Keratinocyte (primary cell): Measurements from ENCODE around the gene PIM2. TPM values are rescaled to one million over a fixed set of nuclear protein-coding genes. Genes with fewer than 3 reads are reported as not detected.

ENCODE experiments used
- DNase-seq: peaks from one replicate; pipeline ENCODE4 v3.0.0-alpha.2; 2011; ENCODE audit warnings: low read depth, missing footprints, low spot score
- FAIRE-seq: peaks from 2 replicates; lab custom pipeline; 2011; peaks lifted over from hg19 to GRCh38; lab: Jason Lieb, UNC
- H2AFZ ChIP-seq: 2 replicates; pipeline ENCODE4 v1.6.0; 2012; ENCODE audit warnings: low read length, control low read depth, inconsistent platforms; ENCODE audit not compliant: control insufficient read depth
- H3K27ac ChIP-seq: 2 replicates; pipeline ENCODE4 v1.5.1; 2011; ENCODE audit warnings: low read length; ENCODE audit not compliant: control insufficient read depth, insufficient read depth
- H3K27me3 ChIP-seq: 3 replicates; pipeline ENCODE4 v1.6.0; 2011; ENCODE audit warnings: low read length; ENCODE audit not compliant: control insufficient read depth, insufficient read depth; ENCODE audit errors: extremely low read depth
- H3K36me3 ChIP-seq, 2 experiments: 2 replicates in 1 of 2; 3 replicates in 1 of 2; pipeline ENCODE4 v1.5.1; 2011; ENCODE audit warnings: low read length in 2 of 2, mild to moderate bottlenecking in 1 of 2; ENCODE audit not compliant: control insufficient read depth in 2 of 2, insufficient read depth in 2 of 2; ENCODE audit errors: extremely low read depth in 1 of 2
- H3K4me1 ChIP-seq: 3 replicates; pipeline ENCODE4 v1.5.1; 2011; ENCODE audit warnings: low read length; ENCODE audit not compliant: control insufficient read depth, insufficient read depth; ENCODE audit errors: extremely low read depth
- H3K4me2 ChIP-seq: 3 replicates; pipeline ENCODE4 v1.6.0; 2011; ENCODE audit warnings: low read depth, low read length; ENCODE audit not compliant: control insufficient read depth, insufficient read depth; ENCODE audit errors: extremely low read depth
- H3K4me3 ChIP-seq, 3 experiments: fragments of 200-600 bp in 1 of 3; sonication (generic) in 1 of 3; 2 replicates in 2 of 3; 3 replicates in 1 of 3; pipeline ENCODE4 v1.5.1; 2011 to 2016; ENCODE audit warnings: low read length in 3 of 3, mild to moderate bottlenecking in 3 of 3, control low read depth in 2 of 3, inconsistent platforms in 1 of 3, low read depth in 1 of 3, mixed read lengths in 1 of 3, mixed run types in 1 of 3, moderate library complexity in 1 of 3; ENCODE audit not compliant: control insufficient read depth in 2 of 3, insufficient read depth in 2 of 3; ENCODE audit errors: extremely low read depth in 1 of 3
- H3K79me2 ChIP-seq: 2 replicates; pipeline ENCODE4 v1.6.0; 2012; ENCODE audit warnings: low read length; ENCODE audit not compliant: control insufficient read depth, insufficient read depth
- H3K9ac ChIP-seq: 3 replicates; pipeline ENCODE4 v1.6.0; 2011; ENCODE audit warnings: low read length; ENCODE audit not compliant: control insufficient read depth, insufficient read depth; ENCODE audit errors: extremely low read depth
- H3K9me1 ChIP-seq: 3 replicates; pipeline ENCODE4 v1.6.0; 2011; ENCODE audit warnings: low read length; ENCODE audit not compliant: control insufficient read depth, insufficient read depth; ENCODE audit errors: extremely low read depth
- H3K9me3 ChIP-seq: 2 replicates; pipeline ENCODE4 v1.5.1; 2012; ENCODE audit warnings: low read depth, low read length; ENCODE audit not compliant: control insufficient read depth
- H4K20me1 ChIP-seq: 3 replicates; pipeline ENCODE4 v1.6.0; 2011; ENCODE audit warnings: low read length; ENCODE audit not compliant: control insufficient read depth, insufficient read depth; ENCODE audit errors: extremely low read depth
- CTCF ChIP-seq, 3 experiments: IDR thresholded peaks in 1 of 3; conservative IDR thresholded peaks in 1 of 3; optimal IDR thresholded peaks in 1 of 3; 2 replicates in 2 of 3; 3 replicates in 1 of 3; pipeline versions ENCODE3 to v1.5.1; 2011; ENCODE audit warnings: low read length in 3 of 3, mild to moderate bottlenecking in 3 of 3, moderate library complexity in 2 of 3, control low read depth in 1 of 3, inconsistent platforms in 1 of 3; ENCODE audit not compliant: insufficient read depth in 2 of 3; ENCODE audit errors: extremely low read depth in 1 of 3
- EZH2 ChIP-seq: IDR thresholded peaks from one replicate; pipeline ENCODE4 v1.6.1; 2012; ENCODE audit warnings: inconsistent platforms, mild to moderate bottlenecking, low read length, moderate library complexity
- dilution Hi-C: fragments of 300-500 bp; cut with MboI; formaldehyde crosslinking; loops from one replicate; pipeline ENCODE4 v1.7.0; 2020; ENCODE audit warnings: low sequenced_read_pairs; ENCODE audit not compliant: extremely low pct_ligation_motif_present
- polyA plus RNA-seq, 5 experiments: library from polyadenylated mRNA; depleted of rRNA in 3 of 5; stranded (reverse) in 3 of 5; stranded (forward) in 1 of 5; unstranded in 1 of 5; fragments of >200 nt; gene quantifications; 1 replicate in 1 of 5; 2 replicates in 3 of 5; 3 replicates in 1 of 5; pipeline versions ENCODE4 v1.2.1 to v1.2.3, GENCODE V29; 2011 to 2012; ENCODE audit warnings: missing spikeins in 2 of 5, low read depth in 1 of 5, low replicate concordance in 1 of 5

The PIM2 gene
- polyA plus RNA-seq, 1 donor (not counting 4 experiments of a cell fraction or from before 2014, with no cell fraction given), result 9.9 TPM

GRCh38 chrX:48939524-48940228, 20.9 kb upstream of the PIM2 start:
- FAIRE-seq (no peak), DNase-seq (no peak)
- H2AFZ ChIP-seq, result no peak overlapping the region
- H3K27ac ChIP-seq, result no peak overlapping the region
- dilution Hi-C loops, result no loop called here
- peaks cover 2 to 6% of the 10 kb centered on the region in 2 experiments for H3K36me3 ChIP-seq
- peaks cover 35% of the 10 kb centered on the region for H3K79me2 ChIP-seq
- no peak overlapping the region for H3K9ac ChIP-seq
- no peaks in the 10 kb centered on the region for H3K9me3 ChIP-seq
- H3K4me2 ChIP-seq, result no peak overlapping the region
- TF ChIP-seq CTCF (optimal IDR thresholded peaks at IDR 0.05 in 1 of 3, IDR thresholded peaks at IDR 0.05 in 1 of 3, conservative IDR thresholded peaks at IDR 0.05 in 1 of 3; ENCODE audit: extremely low read depth in 1 of 3, insufficient read depth in 2 of 3, low read length in 3 of 3) (no peak), EZH2 (no peak)
- no peaks in the 10 kb centered on the region for H3K27me3 ChIP-seq
- no peaks in the 10 kb centered on the region for H3K4me1 ChIP-seq
- no peak overlapping the region for H3K4me3 ChIP-seq
- H4K20me1 ChIP-seq, result no peaks in the 10 kb centered on the region
- no peaks in the 10 kb centered on the region for H3K9me1 ChIP-seq

- H3K79me2 ChIP-seq, result peaks cover 29% of the 10 kb centered on the region
Measured at GRCh38 chrX:48938721-48939425, 20.0 kb upstream of the PIM2 start.

More at GRCh38 chrX:48938721-48939425, 20.0 kb upstream of the PIM2 start:
- DNase-seq (no peak), FAIRE-seq (no peak)
- H3K9ac ChIP-seq, result no peak overlapping the region
- peaks cover 5 to 6% of the 10 kb centered on the region in 2 experiments for H3K36me3 ChIP-seq
- H2AFZ ChIP-seq, result no peak overlapping the region
- no peaks in the 10 kb centered on the region for H3K9me3 ChIP-seq
- H3K9me1 ChIP-seq, result no peaks in the 10 kb centered on the region
- no peak for TF ChIP-seq CTCF (optimal IDR thresholded peaks at IDR 0.05 in 1 of 3, IDR thresholded peaks at IDR 0.05 in 1 of 3, conservative IDR thresholded peaks at IDR 0.05 in 1 of 3; ENCODE audit: extremely low read depth in 1 of 3, insufficient read depth in 2 of 3, low read length in 3 of 3)
- TF ChIP-seq EZH2, result no peak
- H3K4me2 ChIP-seq, result no peak overlapping the region
- no peaks in the 10 kb centered on the region for H3K4me1 ChIP-seq
- dilution Hi-C loops, result no loop called here
- no peak overlapping the region for H3K4me3 ChIP-seq
- no peaks in the 10 kb centered on the region for H3K27me3 ChIP-seq
- no peaks in the 10 kb centered on the region for H4K20me1 ChIP-seq
- H3K27ac ChIP-seq, result no peak overlapping the region
